Cardiac fibroblast (primary cell): ENCODE measurements around the gene RBMS2.
A peak's percentile ranks its signal among the peaks of the same experiment; 100 is the strongest.

Experiments used
- DNase-seq, 2 donors: peaks; one replicate each; pipeline versions ENCODE4 v3.0.0 to v3.0.0-alpha.2; 2010; ENCODE audit warnings: low read depth in 2 of 2
- H3K4me3 ChIP-seq, 2 donors: replicated peaks in 1 of 2; 1 replicate in 1 of 2; 2 replicates in 1 of 2; pipeline ENCODE4 v1.5.1; 2011; ENCODE audit warnings: low read depth in 2 of 2, low read length in 2 of 2, mild to moderate bottlenecking in 2 of 2, moderate library complexity in 1 of 2
- TF ChIP-seq, protein P1 (sequence below): IDR thresholded peaks from one replicate; pipeline ENCODE4 v1.5.1; 2011; ENCODE audit warnings: low read depth, mild to moderate bottlenecking, low read length, inconsistent platforms

Gene RBMS2

DNA sequence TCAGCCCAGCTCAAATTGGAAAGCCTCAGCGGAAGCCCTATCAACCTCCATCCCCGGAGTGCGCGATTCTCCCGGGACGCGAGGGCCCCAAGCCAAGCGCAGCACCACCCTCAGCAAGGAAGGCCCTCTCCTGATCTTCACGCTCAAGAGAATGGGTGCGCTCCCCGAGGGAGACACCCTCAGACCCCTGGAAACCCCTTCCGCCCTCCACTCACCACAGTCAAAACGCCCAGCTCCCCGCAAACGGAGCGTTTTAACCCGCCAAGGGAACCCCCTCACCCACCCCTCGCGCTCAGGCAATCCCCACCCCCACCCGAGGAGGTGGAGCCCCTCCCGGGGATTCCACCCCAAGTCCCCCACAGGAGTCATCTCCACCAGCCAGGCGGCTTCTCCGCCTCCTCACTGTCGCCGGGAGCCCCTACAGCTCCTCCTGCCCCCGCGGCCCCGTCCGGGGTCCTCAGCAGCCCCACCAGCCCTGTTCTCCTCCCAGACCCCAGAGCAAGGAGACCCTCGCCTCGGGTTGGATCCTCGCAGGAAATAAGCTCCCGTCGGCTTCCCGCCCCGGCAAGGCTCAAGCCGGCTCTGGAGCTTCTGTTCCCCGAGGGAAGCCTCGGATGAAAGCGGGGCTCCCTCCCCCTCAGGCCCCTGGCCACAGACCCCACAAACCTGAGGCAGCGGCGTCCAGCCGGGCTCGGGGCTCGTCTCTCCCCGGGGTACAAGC lies 108.0 kb downstream of the RBMS2 start:
- TF ChIP-seq, protein P1, sequence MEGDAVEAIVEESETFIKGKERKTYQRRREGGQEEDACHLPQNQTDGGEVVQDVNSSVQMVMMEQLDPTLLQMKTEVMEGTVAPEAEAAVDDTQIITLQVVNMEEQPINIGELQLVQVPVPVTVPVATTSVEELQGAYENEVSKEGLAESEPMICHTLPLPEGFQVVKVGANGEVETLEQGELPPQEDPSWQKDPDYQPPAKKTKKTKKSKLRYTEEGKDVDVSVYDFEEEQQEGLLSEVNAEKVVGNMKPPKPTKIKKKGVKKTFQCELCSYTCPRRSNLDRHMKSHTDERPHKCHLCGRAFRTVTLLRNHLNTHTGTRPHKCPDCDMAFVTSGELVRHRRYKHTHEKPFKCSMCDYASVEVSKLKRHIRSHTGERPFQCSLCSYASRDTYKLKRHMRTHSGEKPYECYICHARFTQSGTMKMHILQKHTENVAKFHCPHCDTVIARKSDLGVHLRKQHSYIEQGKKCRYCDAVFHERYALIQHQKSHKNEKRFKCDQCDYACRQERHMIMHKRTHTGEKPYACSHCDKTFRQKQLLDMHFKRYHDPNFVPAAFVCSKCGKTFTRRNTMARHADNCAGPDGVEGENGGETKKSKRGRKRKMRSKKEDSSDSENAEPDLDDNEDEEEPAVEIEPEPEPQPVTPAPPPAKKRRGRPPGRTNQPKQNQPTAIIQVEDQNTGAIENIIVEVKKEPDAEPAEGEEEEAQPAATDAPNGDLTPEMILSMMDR = no peak
- DNase-seq = peak; percentile 27 to 32
- peak overlapping the region; percentile 95 to 99 for H3K4me3 ChIP-seq

DNA sequence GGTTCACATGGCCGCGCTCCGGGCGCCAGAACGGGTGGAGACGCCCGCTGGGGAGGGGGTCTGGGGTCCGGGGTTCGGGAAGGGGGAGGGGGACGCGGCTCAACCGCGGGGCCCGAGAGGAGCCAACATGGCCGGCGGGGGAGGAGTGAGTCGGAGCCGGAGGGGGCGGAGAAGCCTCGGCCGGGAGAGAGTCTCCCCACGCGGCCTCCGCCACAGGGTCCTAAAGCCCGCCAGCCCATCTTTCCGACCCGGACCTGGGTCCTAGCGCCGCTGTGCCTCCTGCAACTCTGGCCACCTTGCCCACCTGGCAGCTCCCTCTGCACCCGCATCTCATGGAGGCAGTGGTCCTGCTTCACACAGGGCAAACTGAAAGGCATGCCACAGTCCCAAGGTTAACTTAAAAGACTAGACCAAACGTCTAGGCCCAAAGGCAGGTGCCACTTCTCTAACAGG lies 108.6 kb downstream of the RBMS2 start, which contains the start of gene BAZ2A:
TSS of gene BAZ2A (minus strand) at position 147 of the 453 bp plus-strand sequence. CDS start 12,796 bp downstream, outside the sequence.
- peak; percentile 80 to 83 for DNase-seq
- TF ChIP-seq, protein P1 = no peak
- peak within 1 kb of the TSS; percentile 95 to 99 for H3K4me3 ChIP-seq

DNA sequence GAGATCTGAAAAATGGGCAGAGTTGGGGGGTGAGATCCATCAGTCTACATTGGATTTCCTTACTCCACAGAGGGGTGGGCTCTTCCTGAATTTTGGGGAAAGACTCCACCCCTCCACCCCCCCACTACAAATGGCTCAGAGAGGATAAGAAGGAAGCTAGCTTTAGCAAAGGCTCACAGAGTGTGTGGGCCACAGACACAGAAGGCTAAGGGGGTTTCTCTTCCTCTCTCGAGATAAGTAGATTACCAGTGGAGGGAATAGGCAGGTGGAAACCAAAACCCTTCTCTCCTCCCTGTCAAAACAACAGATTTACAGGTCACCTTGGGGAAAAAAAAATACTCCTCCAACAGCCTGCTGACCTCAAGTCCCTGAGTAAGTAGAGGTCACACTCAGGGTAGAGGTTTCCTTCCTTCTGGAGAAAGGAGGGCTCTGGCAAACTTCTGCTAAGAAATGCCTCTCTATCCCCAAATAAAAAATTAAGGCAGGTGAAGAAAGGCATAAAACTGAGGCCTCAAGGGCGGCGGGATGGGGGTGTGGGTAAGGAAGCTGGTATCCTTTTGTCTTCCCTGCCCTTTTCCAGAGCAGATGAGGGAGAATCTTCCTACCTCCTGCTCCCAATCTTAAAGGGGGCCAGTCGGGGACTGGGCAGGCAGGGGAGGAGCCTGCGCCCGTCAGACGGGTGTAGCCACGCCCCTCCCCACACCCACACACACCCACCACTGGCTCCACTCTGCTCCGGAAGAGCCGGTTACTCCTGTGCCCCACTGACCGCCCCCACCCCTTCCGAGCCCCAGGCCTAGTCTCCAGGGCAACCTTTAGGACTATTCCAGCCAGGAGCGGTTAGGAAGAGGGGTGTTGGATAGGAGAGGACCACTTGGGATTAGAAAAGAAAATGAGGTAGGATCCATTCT lies 110.4 kb downstream of the RBMS2 start:
- TF ChIP-seq, protein P1 = no peak
- DNase-seq = peak; percentile 22 to 61
- peak overlapping the region in 1 of 2 donors; percentile 30 for H3K4me3 ChIP-seq

DNA sequence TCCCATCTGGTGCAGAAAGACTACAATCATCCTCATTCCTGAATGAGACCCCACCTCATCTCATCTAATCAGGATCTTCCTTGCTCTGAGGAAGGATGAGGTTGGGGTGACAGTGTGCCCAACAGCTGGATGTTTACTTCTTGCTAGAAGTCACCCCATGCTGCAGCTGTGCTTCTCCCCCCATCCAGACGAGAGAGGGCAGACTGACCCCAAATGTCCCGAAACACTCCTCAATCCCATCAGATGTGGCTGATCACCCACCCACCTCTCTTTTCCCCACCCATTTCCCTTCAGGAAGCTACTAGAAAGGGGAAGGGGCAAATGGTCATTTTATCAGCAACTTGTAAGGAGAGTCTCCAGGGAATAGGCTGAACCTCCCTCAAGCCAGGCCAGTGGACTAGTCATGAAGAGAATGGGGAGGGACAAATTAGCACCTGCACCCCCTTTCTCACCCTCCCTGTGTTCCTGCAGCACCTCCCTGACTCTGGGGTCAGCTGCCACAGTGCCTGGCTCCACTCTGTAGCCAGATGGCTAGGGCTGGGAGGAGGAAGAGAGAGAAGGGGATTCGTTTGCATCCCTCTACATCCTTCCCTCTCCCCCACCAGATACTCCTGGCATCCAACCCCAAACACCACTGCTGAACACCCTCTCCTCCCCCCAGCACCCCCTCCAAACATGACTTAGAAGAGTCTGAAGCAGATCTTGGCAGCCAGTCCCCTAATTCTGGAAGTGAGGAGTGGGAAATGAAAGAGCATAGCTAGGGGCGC lies 111.3 kb downstream of the RBMS2 start:
- DNase-seq = peak; percentile 15 to 37
- peak overlapping the region; percentile 9 to 30 for H3K4me3 ChIP-seq
- TF ChIP-seq, protein P1 = no peak

DNA sequence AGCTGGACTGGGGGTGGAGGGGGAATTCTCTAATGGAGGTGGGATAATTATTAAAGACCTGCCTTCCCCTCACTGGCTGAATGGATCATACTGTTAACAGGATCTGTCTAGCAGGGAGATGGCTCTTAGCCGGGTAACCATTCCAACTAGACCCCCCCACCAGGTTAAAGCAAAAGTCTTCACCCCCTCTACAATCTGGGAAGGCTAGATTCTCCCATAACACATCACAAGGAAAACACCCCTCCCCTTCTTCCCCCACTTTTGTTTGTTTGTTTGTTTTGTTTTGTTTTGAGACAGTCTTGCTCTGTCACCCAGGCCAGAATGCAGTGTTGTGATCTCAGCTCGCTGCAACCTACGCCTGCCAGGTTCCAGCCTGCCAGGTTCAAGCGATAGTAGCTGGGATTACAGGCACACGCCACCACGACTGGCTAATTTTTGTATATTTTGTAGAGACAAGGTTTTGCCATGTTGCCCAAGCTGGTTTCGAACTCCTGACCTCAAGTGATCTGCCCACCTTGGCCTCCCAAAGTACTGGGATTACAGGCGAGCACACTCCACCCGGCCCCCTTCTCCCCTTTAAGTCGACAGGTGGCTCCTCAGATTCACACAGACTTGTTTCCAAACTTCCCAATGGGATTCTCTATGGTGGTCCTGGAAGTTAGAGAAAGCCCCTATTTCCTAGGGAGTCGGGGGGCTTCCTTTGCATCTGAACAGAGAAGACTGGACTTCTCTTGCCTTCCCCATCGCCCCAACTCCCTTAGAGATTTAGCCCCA lies 112.0 kb downstream of the RBMS2 start:
- TF ChIP-seq, protein P1 = no peak

More for the DNA sequence above, 112.0 kb downstream of the RBMS2 start:
- no peak for DNase-seq
- H3K4me3 ChIP-seq = peak overlapping the region; percentile 83 to 95
